Measurements from ENCODE around the gene STAC.
"Not testable (repeated sequence)": the region's sequence is repeated elsewhere in the genome, so short reads cannot be mapped to it uniquely, and the experiment has no call there.

The STAC gene

DNA sequence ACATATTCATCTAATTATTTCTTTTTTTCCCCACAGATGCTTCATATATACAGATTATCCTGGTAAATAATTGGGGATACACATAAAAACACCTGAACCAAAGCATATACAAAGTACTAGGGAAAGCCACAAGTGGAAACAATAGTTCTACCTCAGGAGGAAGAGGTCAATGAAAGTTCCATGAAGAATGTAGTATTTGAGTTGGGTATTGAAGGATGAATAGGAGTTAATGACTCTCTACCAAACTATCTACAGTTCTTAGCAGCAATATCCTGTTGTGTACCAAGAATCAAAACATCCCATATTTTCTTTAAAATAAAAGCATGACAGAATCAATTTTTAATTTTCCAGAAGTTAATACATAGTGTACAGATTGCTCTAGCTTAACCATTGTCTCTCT, 78.9 kb downstream of the STAC start:
- no peak overlapping the region for H3K9ac ChIP-seq (ENCODE audit: low read length in 5 of 5)
- no peaks in the 10 kb centered on the region for H3K9me3 ChIP-seq (ENCODE audit: control insufficient read depth in 5 of 5, low read length in 5 of 5)
- H3K27me3 ChIP-seq (ENCODE audit: control insufficient read depth in 5 of 5, insufficient read depth in 4 of 5, low read length in 5 of 5), result no peaks in the 10 kb centered on the region
- no peak overlapping the region for H3K27ac ChIP-seq (ENCODE audit: low read depth, low read length)
- no peaks in the 10 kb centered on the region for H3K36me3 ChIP-seq (ENCODE audit: control insufficient read depth in 5 of 5, insufficient read depth in 5 of 5, low read length in 5 of 5)
- H3K4me1 ChIP-seq (ENCODE audit: control insufficient read depth in 5 of 5, insufficient read depth in 5 of 5, low read length in 5 of 5), result peaks cover 0 to 7% (median 0%) of the 10 kb centered on the region in 5 donors
- H3K4me3 ChIP-seq (ENCODE audit: low read depth in 1 of 5, low read length in 5 of 5), result no peak overlapping the region

DNA sequence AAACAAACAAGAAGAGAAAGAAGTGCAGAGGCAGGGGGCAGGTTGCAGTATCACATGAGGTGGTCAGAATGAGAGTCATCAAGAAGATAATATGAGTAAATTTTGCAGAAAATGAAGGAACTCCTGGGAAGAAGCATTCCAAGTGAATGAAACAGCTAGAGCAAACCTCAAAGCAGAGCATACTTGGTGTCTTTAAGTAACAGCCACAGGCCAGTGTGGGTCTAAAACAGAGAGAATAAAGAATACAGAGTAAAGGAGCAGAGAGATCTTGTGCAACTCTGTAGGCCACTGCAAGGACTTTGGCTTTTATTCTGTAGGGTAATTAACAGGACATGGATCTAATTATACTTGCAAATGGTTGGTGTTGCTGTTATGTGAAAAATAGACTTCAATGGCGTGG, 81.3 kb downstream of the STAC start:
- H3K9ac ChIP-seq (ENCODE audit: low read length in 5 of 5), result no peak overlapping the region
- no peaks in the 10 kb centered on the region for H3K27me3 ChIP-seq (ENCODE audit: control insufficient read depth in 5 of 5, insufficient read depth in 4 of 5, low read length in 5 of 5)
- peaks cover 0 to 7% (median 0%) of the 10 kb centered on the region in 5 donors for H3K4me1 ChIP-seq (ENCODE audit: control insufficient read depth in 5 of 5, insufficient read depth in 5 of 5, low read length in 5 of 5)
- H3K4me3 ChIP-seq (ENCODE audit: low read depth in 1 of 5, low read length in 5 of 5), result no peak overlapping the region
- peaks cover 0 to 4% (median 0%) of the 10 kb centered on the region in 5 donors for H3K9me3 ChIP-seq (ENCODE audit: control insufficient read depth in 5 of 5, low read length in 5 of 5)
- H3K27ac ChIP-seq (ENCODE audit: low read depth, low read length), result no peak overlapping the region
- no peaks in the 10 kb centered on the region for H3K36me3 ChIP-seq (ENCODE audit: control insufficient read depth in 5 of 5, insufficient read depth in 5 of 5, low read length in 5 of 5)

DNA sequence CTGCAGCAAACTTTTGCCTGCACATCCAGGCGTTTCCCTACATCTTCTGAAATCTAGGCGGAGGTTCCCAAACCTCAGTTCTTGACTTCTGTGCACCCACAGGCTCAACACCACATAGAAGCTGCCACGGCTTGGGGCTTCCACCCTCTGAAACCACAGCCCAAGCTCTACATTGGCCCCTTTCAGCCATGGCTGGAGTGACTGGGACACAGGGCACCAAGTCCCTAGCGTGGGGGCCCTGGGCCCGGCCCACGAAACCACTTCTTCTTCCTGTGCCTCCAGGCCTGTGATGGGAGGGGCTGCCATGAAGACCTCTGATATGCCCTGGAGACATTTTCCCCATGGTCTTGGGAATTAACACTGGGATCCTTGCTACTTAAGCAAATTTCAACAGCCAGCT, 91.7 kb downstream of the STAC start:
- H3K9me3 ChIP-seq (ENCODE audit: control insufficient read depth in 5 of 5, low read length in 5 of 5); H3K27me3 ChIP-seq (ENCODE audit: control insufficient read depth in 5 of 5, insufficient read depth in 4 of 5, low read length in 5 of 5); H3K4me1 ChIP-seq (ENCODE audit: control insufficient read depth in 5 of 5, insufficient read depth in 5 of 5, low read length in 5 of 5); H3K4me3 ChIP-seq (ENCODE audit: low read depth in 1 of 5, low read length in 5 of 5); H3K36me3 ChIP-seq (ENCODE audit: control insufficient read depth in 5 of 5, insufficient read depth in 5 of 5, low read length in 5 of 5); H3K9ac ChIP-seq (ENCODE audit: low read length in 5 of 5); H3K27ac ChIP-seq (ENCODE audit: low read depth, low read length): not testable (repeated sequence)

DNA sequence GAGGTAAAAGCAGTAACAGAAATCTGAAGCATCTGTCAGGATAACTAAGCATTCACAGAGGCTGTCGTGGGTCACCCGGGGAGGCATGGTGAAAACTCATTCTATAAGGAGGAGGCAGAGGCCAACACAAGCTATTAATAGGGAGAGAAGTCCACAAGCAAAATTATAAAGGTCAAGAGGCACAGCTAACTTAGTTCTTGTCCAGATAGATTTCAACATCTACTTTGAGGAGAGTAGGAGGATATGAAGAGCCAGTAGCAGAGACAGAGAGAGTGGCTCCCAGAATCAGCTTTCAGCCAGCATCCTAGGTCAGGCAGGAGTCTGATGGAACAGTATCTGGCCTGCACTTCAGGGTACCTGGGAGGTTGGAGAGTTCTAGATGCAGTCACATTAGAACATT, 95.3 kb downstream of the STAC start:
- Histone ChIP-seq H3K27ac (ENCODE audit: low read depth, low read length) (no peak overlapping the region), H3K9me3 (ENCODE audit: control insufficient read depth in 5 of 5, low read length in 5 of 5) (peaks cover 0 to 2% (median 0%) of the 10 kb centered on the region in 5 donors), H3K4me3 (ENCODE audit: low read depth in 1 of 5, low read length in 5 of 5) (no peak overlapping the region), H3K4me1 (ENCODE audit: control insufficient read depth in 5 of 5, insufficient read depth in 5 of 5, low read length in 5 of 5) (peaks cover 0 to 8% (median 0%) of the 10 kb centered on the region in 5 donors), H3K36me3 (ENCODE audit: control insufficient read depth in 5 of 5, insufficient read depth in 5 of 5, low read length in 5 of 5) (no peaks in the 10 kb centered on the region), H3K27me3 (ENCODE audit: control insufficient read depth in 5 of 5, insufficient read depth in 4 of 5, low read length in 5 of 5) (no peaks in the 10 kb centered on the region), H3K9ac (ENCODE audit: low read length in 5 of 5) (no peak overlapping the region)

DNA sequence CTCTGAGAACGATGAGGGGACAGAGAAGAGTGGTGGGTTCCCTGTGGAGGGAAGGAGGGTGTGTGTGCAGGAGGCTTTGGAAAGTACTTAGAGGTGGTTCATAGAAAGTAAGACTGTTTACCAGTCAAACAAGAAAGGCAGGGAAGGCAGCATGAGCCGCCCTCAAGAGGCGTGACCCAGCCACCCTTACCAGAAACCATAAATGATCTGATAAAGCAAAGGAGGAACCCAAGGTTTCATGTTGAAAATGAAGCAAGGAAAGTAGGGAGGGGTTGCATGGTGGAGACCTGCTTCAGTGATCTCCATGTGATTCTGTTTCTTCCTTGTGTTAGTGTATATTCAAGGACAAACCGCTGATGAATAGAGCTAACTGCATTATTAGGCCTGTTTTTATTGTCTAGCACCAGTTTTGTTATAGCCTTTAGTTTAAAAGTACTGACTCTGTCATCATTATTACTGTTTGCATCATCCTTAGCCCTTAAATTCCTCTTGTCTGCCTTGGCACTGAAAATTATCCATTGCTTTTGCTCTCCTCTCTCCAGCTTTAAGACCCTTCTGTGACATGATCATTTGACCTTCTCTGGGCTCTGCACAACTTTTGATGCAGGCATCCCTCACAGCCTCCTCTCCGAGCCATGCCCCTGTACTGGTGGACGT, 96.1 kb downstream of the STAC start:
- peaks cover 0 to 2% (median 0%) of the 10 kb centered on the region in 5 donors for H3K9me3 ChIP-seq (ENCODE audit: control insufficient read depth in 5 of 5, low read length in 5 of 5)
- no peaks in the 10 kb centered on the region for H3K36me3 ChIP-seq (ENCODE audit: control insufficient read depth in 5 of 5, insufficient read depth in 5 of 5, low read length in 5 of 5)
- no peaks in the 10 kb centered on the region for H3K27me3 ChIP-seq (ENCODE audit: control insufficient read depth in 5 of 5, insufficient read depth in 4 of 5, low read length in 5 of 5)
- no peak overlapping the region for H3K4me3 ChIP-seq (ENCODE audit: low read depth in 1 of 5, low read length in 5 of 5)
- no peak overlapping the region for H3K27ac ChIP-seq (ENCODE audit: low read depth, low read length)
- H3K4me1 ChIP-seq (ENCODE audit: control insufficient read depth in 5 of 5, insufficient read depth in 5 of 5, low read length in 5 of 5), result peaks cover 0 to 8% (median 0%) of the 10 kb centered on the region in 5 donors
- no peak overlapping the region for H3K9ac ChIP-seq (ENCODE audit: low read length in 5 of 5)

DNA sequence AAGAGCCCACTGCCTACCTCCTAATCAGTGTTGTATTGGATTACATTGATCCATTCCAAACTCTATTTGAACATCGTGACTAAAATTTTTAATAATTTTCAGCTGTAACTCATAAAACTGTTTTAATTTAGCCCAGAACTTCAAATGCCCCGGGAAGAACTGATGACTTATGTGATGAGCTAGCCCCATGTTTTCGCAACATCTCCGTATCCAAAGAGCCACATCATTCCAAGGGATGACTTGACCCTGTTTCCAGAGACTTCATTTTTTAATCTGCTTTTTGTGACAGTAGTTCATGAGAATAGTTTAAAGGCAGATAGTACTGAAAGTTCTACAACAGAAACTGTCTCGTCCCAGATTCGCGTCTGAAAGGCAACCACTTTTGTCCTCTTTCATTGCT, 97.4 kb downstream of the STAC start:
- H3K4me3 ChIP-seq (ENCODE audit: low read depth in 1 of 5, low read length in 5 of 5), result no peak overlapping the region
- peaks cover 0 to 2% (median 0%) of the 10 kb centered on the region in 5 donors for H3K9me3 ChIP-seq (ENCODE audit: control insufficient read depth in 5 of 5, low read length in 5 of 5)
- H3K27me3 ChIP-seq (ENCODE audit: control insufficient read depth in 5 of 5, insufficient read depth in 4 of 5, low read length in 5 of 5), result no peaks in the 10 kb centered on the region
- H3K27ac ChIP-seq (ENCODE audit: low read depth, low read length), result peak overlapping the region; percentile 1
- no peak overlapping the region for H3K9ac ChIP-seq (ENCODE audit: low read length in 5 of 5)
- no peaks in the 10 kb centered on the region for H3K36me3 ChIP-seq (ENCODE audit: control insufficient read depth in 5 of 5, insufficient read depth in 5 of 5, low read length in 5 of 5)
- H3K4me1 ChIP-seq (ENCODE audit: control insufficient read depth in 5 of 5, insufficient read depth in 5 of 5, low read length in 5 of 5), result peaks cover 0 to 8% (median 0%) of the 10 kb centered on the region in 5 donors

DNA sequence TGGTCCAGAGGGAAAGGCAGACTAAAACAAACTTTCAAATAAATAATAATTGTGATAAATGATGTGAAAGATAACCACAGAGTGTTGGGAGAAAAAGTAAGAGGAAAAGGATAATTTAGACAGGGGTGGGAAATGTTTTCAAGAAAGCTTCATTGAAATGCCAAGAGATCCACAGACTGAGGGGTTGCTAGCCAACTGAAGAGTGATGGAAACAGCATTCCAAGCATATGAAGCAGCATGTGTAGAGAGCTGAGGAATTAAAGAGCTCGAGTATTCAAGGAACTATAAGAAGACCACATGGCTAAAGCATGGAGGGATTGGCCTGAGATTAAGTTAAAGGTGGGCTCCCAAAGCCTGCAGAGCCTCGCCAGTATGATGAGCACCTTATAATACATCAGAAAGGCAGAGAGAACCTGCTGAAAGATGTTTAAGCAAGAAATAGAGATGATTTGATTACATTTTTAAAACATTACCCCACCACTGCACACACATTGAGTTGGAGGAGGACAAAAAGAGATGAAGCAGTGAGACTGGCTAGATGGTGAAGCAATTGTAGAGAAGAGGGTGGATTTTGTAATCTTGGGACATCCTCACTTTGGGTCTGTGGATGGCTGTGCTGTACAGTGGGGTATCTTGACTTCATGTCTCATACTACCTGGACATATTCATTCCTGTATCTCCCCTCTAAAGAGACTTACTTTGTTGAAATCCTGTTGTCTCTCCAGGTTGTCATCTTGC, 100.8 kb downstream of the STAC start:
- Histone ChIP-seq H3K4me3 (ENCODE audit: low read depth in 1 of 5, low read length in 5 of 5) (no peak overlapping the region), H3K36me3 (ENCODE audit: control insufficient read depth in 5 of 5, insufficient read depth in 5 of 5, low read length in 5 of 5) (peaks cover 0 to under 1% (median 0%) of the 10 kb centered on the region in 5 donors), H3K27me3 (ENCODE audit: control insufficient read depth in 5 of 5, insufficient read depth in 4 of 5, low read length in 5 of 5) (no peaks in the 10 kb centered on the region), H3K9me3 (ENCODE audit: control insufficient read depth in 5 of 5, low read length in 5 of 5) (peaks cover 0 to 2% (median 0%) of the 10 kb centered on the region in 5 donors), H3K4me1 (ENCODE audit: control insufficient read depth in 5 of 5, insufficient read depth in 5 of 5, low read length in 5 of 5) (peaks cover 0 to under 1% (median 0%) of the 10 kb centered on the region in 5 donors), H3K27ac (ENCODE audit: low read depth, low read length) (no peak overlapping the region), H3K9ac (ENCODE audit: low read length in 5 of 5) (no peak overlapping the region)

DNA sequence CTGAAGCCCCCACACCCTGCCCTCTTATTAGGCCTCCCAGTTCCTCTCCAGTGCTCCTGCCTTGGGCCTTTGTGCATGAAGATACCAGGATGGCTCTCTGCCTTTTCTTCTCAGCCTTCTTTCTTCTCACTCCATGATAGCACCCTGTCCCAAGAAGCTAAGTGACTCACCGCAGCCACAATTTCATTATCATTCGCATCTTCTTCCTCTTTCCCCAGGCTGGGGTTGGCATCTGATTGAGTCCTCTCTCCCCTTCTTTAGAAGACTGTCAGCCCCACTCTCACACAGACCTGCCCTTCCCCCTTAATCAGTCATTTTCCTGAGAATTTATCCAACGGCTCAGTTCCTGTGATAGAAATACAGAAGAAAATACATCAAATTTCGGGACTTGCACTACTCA, 102.0 kb downstream of the STAC start:
- no peaks in the 10 kb centered on the region for H3K4me1 ChIP-seq (ENCODE audit: control insufficient read depth in 5 of 5, insufficient read depth in 5 of 5, low read length in 5 of 5)
- no peak overlapping the region for H3K9ac ChIP-seq (ENCODE audit: low read length in 5 of 5)
- no peaks in the 10 kb centered on the region for H3K27me3 ChIP-seq (ENCODE audit: control insufficient read depth in 5 of 5, insufficient read depth in 4 of 5, low read length in 5 of 5)
- no peak overlapping the region for H3K4me3 ChIP-seq (ENCODE audit: low read depth in 1 of 5, low read length in 5 of 5)
- H3K27ac ChIP-seq (ENCODE audit: low read depth, low read length), result no peak overlapping the region
- peaks cover 0 to 3% (median 0%) of the 10 kb centered on the region in 5 donors for H3K36me3 ChIP-seq (ENCODE audit: control insufficient read depth in 5 of 5, insufficient read depth in 5 of 5, low read length in 5 of 5)
- H3K9me3 ChIP-seq (ENCODE audit: control insufficient read depth in 5 of 5, low read length in 5 of 5), result peaks cover 0 to 2% (median 0%) of the 10 kb centered on the region in 5 donors

DNA sequence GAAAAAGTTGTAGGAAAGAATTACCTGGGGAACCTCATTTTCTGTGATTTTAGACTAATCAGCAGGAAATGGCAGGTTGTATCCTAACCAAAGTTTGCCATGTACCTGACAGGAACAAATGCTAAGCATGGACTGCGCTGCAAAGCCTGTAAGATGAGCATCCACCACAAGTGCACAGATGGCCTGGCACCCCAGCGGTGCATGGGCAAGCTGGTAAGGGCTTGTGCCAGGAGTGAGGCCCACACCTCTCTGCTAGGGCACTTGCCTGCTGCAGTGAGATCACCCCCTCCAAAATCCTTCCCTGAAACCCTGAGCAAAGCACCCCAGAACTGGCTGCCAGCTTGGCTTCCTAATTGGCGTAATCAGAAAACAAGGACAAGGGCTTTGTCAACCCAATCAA, 102.6 kb downstream of the STAC start:
- H3K36me3 ChIP-seq (ENCODE audit: control insufficient read depth in 5 of 5, insufficient read depth in 5 of 5, low read length in 5 of 5), result peaks cover 0 to 3% (median 0%) of the 10 kb centered on the region in 5 donors
- H3K9me3 ChIP-seq (ENCODE audit: control insufficient read depth in 5 of 5, low read length in 5 of 5), result peaks cover 0 to 2% (median 0%) of the 10 kb centered on the region in 5 donors
- no peak overlapping the region for H3K9ac ChIP-seq (ENCODE audit: low read length in 5 of 5)
- no peak overlapping the region for H3K27ac ChIP-seq (ENCODE audit: low read depth, low read length)
- H3K4me1 ChIP-seq (ENCODE audit: control insufficient read depth in 5 of 5, insufficient read depth in 5 of 5, low read length in 5 of 5), result no peaks in the 10 kb centered on the region
- H3K27me3 ChIP-seq (ENCODE audit: control insufficient read depth in 5 of 5, insufficient read depth in 4 of 5, low read length in 5 of 5), result no peaks in the 10 kb centered on the region
- no peak overlapping the region for H3K4me3 ChIP-seq (ENCODE audit: low read depth in 1 of 5, low read length in 5 of 5)

DNA sequence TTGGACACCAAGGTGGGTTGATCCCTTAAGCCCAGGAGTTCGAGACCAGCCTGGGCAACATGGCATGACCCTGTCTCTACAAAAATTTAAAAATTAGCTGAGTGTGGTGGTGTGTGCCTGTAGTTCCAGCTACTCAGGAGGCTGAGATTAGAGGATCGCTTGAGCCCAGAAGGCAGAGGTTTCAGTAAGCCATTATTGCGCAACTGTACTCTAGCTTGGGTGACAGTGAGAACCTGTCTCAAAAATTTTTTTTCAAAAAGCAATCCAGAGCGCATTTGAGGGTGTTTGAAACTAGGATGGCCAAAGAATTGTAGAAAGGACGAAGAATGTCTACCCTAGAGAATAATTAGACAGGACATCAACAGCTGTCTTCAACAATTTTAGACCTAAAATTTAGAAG, 103.4 kb downstream of the STAC start:
- H3K9ac ChIP-seq (ENCODE audit: low read length in 5 of 5), result no peak overlapping the region
- H3K4me1 ChIP-seq (ENCODE audit: control insufficient read depth in 5 of 5, insufficient read depth in 5 of 5, low read length in 5 of 5), result peaks cover 0 to 3% (median 0%) of the 10 kb centered on the region in 5 donors
- H3K27ac ChIP-seq (ENCODE audit: low read depth, low read length), result no peak overlapping the region
- H3K27me3 ChIP-seq (ENCODE audit: control insufficient read depth in 5 of 5, insufficient read depth in 4 of 5, low read length in 5 of 5), result no peaks in the 10 kb centered on the region
- peaks cover 0 to 2% (median 0%) of the 10 kb centered on the region in 5 donors for H3K9me3 ChIP-seq (ENCODE audit: control insufficient read depth in 5 of 5, low read length in 5 of 5)
- no peak overlapping the region for H3K4me3 ChIP-seq (ENCODE audit: low read depth in 1 of 5, low read length in 5 of 5)
- H3K36me3 ChIP-seq (ENCODE audit: control insufficient read depth in 5 of 5, insufficient read depth in 5 of 5, low read length in 5 of 5), result peaks cover 0 to 3% (median 0%) of the 10 kb centered on the region in 5 donors

Measured in subcutaneous abdominal adipose tissue (tissue), 5 donors.